HepG2 (cell line): Measurements from ENCODE around the gene TMEM98. TPM values are rescaled to one million over a fixed set of nuclear protein-coding genes. Genes with fewer than 3 reads are reported as not detected.
A peak's percentile ranks its signal among the peaks of the same experiment; 100 is the strongest.

Experiments used
- ATF3 ChIP-seq: sonication (generic); formaldehyde crosslinking; IDR thresholded peaks from 2 replicates; pipeline ENCODE4 v1.4.0; 2020; ENCODE audit warnings: missing genetic modification reagents
- BCL3 ChIP-seq: sonication (generic); formaldehyde crosslinking; IDR thresholded peaks from 2 replicates; pipeline ENCODE4 v1.5.1; 2020; ENCODE audit warnings: mild to moderate bottlenecking, missing genetic modification reagents, moderate library complexity
- DPF2 ChIP-seq: sonication (generic); formaldehyde crosslinking; IDR thresholded peaks from 2 replicates; pipeline ENCODE4 v1.4.0; 2020; ENCODE audit warnings: mild to moderate bottlenecking, low read depth, missing genetic modification reagents, borderline replicate concordance
- E2F2 ChIP-seq: sonication (generic); formaldehyde crosslinking; IDR thresholded peaks from 2 replicates; pipeline ENCODE4 v1.4.0; 2020; ENCODE audit warnings: missing genetic modification reagents, borderline replicate concordance
- HDAC1 ChIP-seq: sonication (generic); formaldehyde crosslinking; IDR thresholded peaks from 2 replicates; pipeline ENCODE4 v1.5.1; 2020; ENCODE audit warnings: mild to moderate bottlenecking, missing genetic modification reagents
- HHEX ChIP-seq: IDR thresholded peaks from 2 replicates; pipeline ENCODE4 v1.6.1; 2016; ENCODE audit warnings: control low read depth
- PRDM4 ChIP-seq: sonication (generic); formaldehyde crosslinking; IDR thresholded peaks from 2 replicates; pipeline ENCODE4 v1.9.0; 2021; ENCODE audit warnings: missing genetic modification reagents, borderline replicate concordance
- SKI ChIP-seq: fragments of 450-650 bp; IDR thresholded peaks from one replicate; pipeline ENCODE4 v1.6.1; 2018; ENCODE audit warnings: mild to moderate bottlenecking; ENCODE audit not compliant: partially characterized antibody
- STAT5B ChIP-seq: sonication (generic); formaldehyde crosslinking; IDR thresholded peaks from 2 replicates; pipeline ENCODE4 v1.4.0; 2020; ENCODE audit warnings: missing genetic modification reagents
- TEAD2 ChIP-seq: sonication (generic); formaldehyde crosslinking; IDR thresholded peaks from 2 replicates; pipeline ENCODE4 v1.9.0; 2021; ENCODE audit warnings: missing genetic modification reagents
- ZBTB39 ChIP-seq: sonication (generic); formaldehyde crosslinking; IDR thresholded peaks from 2 replicates; pipeline ENCODE4 v1.5.0; 2020; ENCODE audit warnings: missing genetic modification reagents
- ZBTB7B ChIP-seq: sonication (generic); formaldehyde crosslinking; IDR thresholded peaks from 2 replicates; pipeline ENCODE4 v1.4.0; 2020; ENCODE audit warnings: missing genetic modification reagents
- ZNF282 ChIP-seq: fragments of 450-650 bp; IDR thresholded peaks from 2 replicates; pipeline ENCODE4 v1.6.1; 2018; ENCODE audit not compliant: partially characterized antibody
- ZNF512B ChIP-seq: sonication (generic); formaldehyde crosslinking; IDR thresholded peaks from 2 replicates; pipeline ENCODE4 v1.5.1; 2020; ENCODE audit warnings: missing genetic modification reagents, mild to moderate bottlenecking, borderline replicate concordance
- ZNF580 ChIP-seq: IDR thresholded peaks from 2 replicates; pipeline ENCODE4 v1.6.1; 2016; ENCODE audit warnings: low read depth, borderline replicate concordance
- ZNF782 ChIP-seq: sonication (generic); formaldehyde crosslinking; IDR thresholded peaks from 2 replicates; pipeline ENCODE4 v1.4.0; 2020; ENCODE audit warnings: missing genetic modification reagents, mild to moderate bottlenecking, borderline replicate concordance
- polyA plus RNA-seq, 8 experiments: library from polyadenylated mRNA; depleted of rRNA in 3 of 8; stranded (reverse) in 7 of 8; unstranded in 1 of 8; fragments of >200 nt; fragmentation: Illumina TruSeq in 4 of 8; extraction: Trizol in 4 of 8; gene quantifications; 2 replicates each; pipeline versions ENCODE4 v1.2.1 to v1.2.3, GENCODE V29; 2011 to 2016; ENCODE audit warnings: low read depth in 4 of 8, missing spikeins in 1 of 8, mixed read lengths in 1 of 8; ENCODE audit not compliant: insufficient read depth in 1 of 8
- total RNA-seq, 5 experiments: library from RNA; depleted of rRNA; stranded (reverse); fragments of >200 nt; fragmentation: Illumina TruSeq; extraction: Trizol; gene quantifications; 2 replicates each; pipeline ENCODE4 v1.2.3, GENCODE V29; 2016; ENCODE audit warnings: low read depth in 1 of 5

Gene TMEM98
- total and polyA plus RNA-seq, 2 of the 13 experiments (the other 11 are each of a cell fraction or from before 2014, with no cell fraction given), result 103 to 175 TPM

GRCh38 chr17:32928586-32929535 lies 908 bp downstream of the TMEM98 start (continued):
- TF ChIP-seq E2F2 (CRISPR knock-in tag), result no peak
- TF ChIP-seq ZNF782, result no peak
- TF ChIP-seq SKI, result no peak
- TF ChIP-seq ZNF512B (CRISPR knock-in tag), result 0 out of 2 replicates have a peak, but pooled peaks have one; percentile 29
- TF ChIP-seq ATF3, result no peak
- no peak for TF ChIP-seq ZBTB39 (CRISPR knock-in tag)
- no peak for TF ChIP-seq STAT5B (CRISPR knock-in tag)
- TF ChIP-seq PRDM4 (CRISPR knock-in tag), result no peak
- 0 out of 2 replicates have a peak, but pooled peaks have one; percentile 21 for TF ChIP-seq BCL3 (CRISPR knock-in tag)
- TF ChIP-seq DPF2 (CRISPR knock-in tag), result no peak
- no peak for TF ChIP-seq HHEX (CRISPR knock-in tag)
- no peak for TF ChIP-seq ZBTB7B (CRISPR knock-in tag)
- peak; percentile 21 for TF ChIP-seq ZNF282
- no peak for TF ChIP-seq HDAC1 (CRISPR knock-in tag)
- TF ChIP-seq ZNF580 (CRISPR knock-in tag), result no peak
- no peak for TF ChIP-seq TEAD2 (CRISPR knock-in tag)
